IPS-18c (cell line): ENCODE data around the gene MSH5.
"Not testable (repeated sequence)": the region's sequence is repeated elsewhere in the genome, so short reads cannot be mapped to it uniquely, and the experiment has no call there.

ENCODE experiments used
- H3K4me3 ChIP-seq: 2 replicates; pipeline ENCODE4 v1.7.0; 2013; ENCODE audit warnings: low read depth, mild to moderate bottlenecking, low read length, moderate library complexity; ENCODE audit not compliant: insufficient read depth
- H3K9me3 ChIP-seq: one replicate; pipeline ENCODE4 v1.6.1; 2013; ENCODE audit warnings: mild to moderate bottlenecking, low read length, moderate library complexity; ENCODE audit not compliant: control insufficient read depth, insufficient read depth

Gene MSH5

DNA sequence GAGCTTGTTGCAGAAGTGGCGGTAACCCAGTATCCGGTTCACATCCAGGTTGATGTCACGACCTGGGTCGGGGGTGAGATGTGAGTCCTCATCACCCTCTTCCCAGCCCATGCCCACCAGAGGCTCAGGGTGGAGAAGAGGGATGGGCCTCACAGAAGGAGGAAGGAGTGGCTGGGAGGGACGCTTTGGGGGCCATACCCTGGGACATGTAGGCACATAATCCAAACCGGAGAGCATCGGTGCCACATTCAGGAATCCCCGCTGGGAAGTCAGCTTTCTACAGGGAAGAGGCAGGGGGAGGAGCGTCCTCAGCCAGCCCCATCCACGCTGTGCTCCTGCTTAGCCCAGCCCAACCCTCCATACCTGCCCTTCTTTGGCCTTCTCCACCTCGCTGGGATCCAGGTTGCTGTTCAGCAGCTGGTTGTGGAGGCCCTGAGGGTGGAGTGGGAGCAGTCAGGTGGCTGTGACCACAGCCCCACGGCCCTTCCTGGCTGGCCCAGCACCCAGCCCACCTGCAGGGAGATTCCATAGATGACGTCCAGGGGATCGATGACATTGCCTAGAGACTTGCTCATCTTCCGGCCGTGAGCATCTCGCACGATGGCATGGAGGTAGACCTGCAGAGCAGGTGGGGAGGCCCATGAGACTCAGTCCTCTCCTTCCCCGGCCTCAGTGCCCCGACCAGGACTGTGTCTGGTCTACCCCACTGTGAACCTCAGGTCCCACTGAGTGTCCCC is 40.9 kb downstream of the MSH5 start:
- Histone ChIP-seq H3K9me3 (no peaks in the 10 kb centered on the region), H3K4me3 (no peak overlapping the region)

- no peaks in the 10 kb centered on the region for H3K9me3 ChIP-seq
- no peak overlapping the region for H3K4me3 ChIP-seq
These were observed 41.7 kb downstream of the MSH5 start for GRCh38 chr6:31781244-31782125.

DNA sequence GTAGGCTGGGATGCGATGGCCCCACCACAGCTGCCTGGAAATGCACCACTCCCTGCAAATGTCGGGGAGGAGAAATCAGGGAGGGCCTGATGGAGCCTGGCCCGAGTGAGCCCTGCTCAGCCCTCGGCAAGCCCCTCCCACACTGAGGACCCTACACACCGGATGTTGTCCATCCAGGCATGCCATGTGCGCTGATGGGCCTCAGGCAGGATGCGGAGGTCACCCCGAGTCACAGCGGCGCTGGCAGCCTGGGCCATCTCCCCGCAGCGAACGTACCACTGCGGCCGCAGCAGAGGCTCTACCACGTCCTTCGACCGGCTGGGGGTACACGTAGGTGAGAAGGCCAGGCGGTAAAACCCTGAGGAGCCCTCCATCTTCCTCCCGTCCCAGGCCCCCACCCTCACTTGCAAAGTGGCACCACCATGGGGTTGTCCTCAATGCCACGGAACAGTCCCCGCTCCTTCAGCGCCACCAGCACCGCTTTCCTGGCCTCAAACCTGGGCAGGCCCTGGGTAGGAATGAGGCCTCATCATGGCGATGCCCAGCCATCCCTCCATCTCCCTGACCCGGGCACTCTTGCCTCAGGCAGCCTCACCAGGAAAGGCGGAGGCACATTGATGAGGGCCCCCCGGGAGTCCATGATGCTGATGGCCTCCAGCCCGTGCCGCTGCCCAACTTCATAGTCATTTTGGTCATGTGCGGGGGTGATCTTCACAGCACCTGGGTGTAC is 42.5 kb downstream of the MSH5 start:
- no peak overlapping the region for H3K4me3 ChIP-seq
- H3K9me3 ChIP-seq: no peaks in the 10 kb centered on the region

DNA sequence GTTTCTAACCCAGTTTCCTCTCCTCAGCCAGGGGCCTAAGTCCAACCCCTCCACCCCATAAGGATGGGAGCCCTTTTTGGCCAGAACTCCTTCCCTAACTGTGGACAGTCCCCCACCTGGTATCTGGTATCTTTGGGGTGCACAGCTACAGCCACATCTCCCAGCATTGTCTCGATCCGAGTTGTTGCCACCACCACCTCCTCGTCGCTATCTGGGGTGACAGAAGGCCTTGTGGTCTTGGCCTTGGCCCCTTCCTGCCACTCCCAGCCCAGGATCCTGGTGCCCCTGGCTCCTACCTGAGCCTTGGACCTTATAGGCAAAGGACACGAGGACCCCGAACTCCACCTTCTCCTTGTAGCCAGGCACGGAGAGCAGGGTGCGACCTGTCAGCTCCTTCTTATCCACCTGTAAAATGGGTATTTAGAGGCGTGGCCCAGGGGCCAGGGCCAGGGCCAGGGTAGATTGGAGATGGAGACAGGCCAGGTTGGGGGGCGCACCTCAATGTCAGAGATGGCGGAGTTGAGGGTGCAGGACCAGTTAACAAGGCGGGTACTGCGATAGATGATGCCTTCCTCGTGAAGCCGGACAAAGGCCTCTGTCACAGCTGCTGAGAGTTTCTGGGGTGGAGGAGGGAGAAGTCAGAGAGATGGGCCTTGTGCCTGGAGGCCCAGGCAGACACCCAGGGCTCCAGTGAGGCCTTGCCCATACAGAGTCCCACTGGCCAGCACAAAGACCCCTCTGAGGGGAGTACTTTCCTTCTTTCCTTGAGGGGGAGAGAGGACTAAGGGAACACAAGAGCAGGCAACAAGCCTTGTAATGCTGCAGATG is 44.5 kb downstream of the MSH5 start:
- H3K4me3 ChIP-seq: no peak overlapping the region
- H3K9me3 ChIP-seq: no peaks in the 10 kb centered on the region

GRCh38 chr6:31785475-31785874 is 45.7 kb downstream of the MSH5 start:
- no peaks in the 10 kb centered on the region for H3K9me3 ChIP-seq
- H3K4me3 ChIP-seq: no peak overlapping the region

- H3K4me3 ChIP-seq: no peak overlapping the region
- no peaks in the 10 kb centered on the region for H3K9me3 ChIP-seq
These were observed 51.7 kb downstream of the MSH5 start for GRCh38 chr6:31791324-31792089.

GRCh38 chr6:31792090-31792374 is 52.2 kb downstream of the MSH5 start:
- no peaks in the 10 kb centered on the region for H3K9me3 ChIP-seq
- no peak overlapping the region for H3K4me3 ChIP-seq

GRCh38 chr6:31792761-31793171 is 53.0 kb downstream of the MSH5 start:
- H3K4me3 ChIP-seq: no peak overlapping the region
- no peaks in the 10 kb centered on the region for H3K9me3 ChIP-seq

DNA sequence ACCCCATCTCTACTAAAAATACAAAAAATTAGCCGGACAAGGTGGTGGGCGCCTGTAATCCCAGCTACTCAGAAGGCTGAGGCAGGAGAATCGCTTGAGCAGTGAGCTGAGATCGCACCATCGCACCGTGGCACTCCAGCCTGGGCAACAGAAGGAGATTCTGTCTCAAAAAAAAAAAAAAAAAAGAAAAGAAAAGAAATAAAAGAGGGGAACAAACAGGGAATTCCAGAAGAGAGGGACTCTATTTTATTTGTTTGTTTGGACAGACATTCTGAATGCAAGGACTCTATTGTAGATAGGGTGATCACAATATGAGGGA is 54.1 kb downstream of the MSH5 start:
- H3K9me3 ChIP-seq, H3K4me3 ChIP-seq: not testable (repeated sequence)

DNA sequence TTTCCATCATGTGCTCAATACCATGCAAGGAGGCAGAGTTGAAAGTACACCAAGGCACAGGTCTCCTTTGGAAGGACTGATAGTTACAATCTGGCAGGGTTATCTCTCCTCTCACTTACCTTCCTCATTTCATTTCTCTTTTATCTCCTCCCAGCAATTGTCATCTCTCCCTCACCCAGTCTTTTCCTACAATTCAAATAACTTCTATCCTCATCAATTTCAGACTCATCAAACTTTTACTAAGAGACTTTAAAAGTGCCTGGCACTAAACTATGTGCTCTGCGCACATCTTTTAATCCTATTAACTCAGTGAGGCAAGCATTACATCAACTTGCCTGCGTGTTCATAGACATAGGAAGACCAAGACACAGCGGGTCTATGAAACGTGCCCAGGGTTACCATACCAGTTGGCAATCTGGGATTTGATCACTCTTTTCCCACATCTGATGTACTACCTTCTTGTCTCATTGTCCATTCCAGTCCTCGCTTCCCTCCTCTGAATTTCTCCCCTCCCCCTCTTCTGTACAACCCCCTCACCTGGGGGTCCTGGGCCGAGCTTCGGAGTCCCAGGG is 54.6 kb downstream of the MSH5 start:
- Histone ChIP-seq H3K4me3 (peak overlapping the region; percentile 93), H3K9me3 (no peaks in the 10 kb centered on the region)

DNA sequence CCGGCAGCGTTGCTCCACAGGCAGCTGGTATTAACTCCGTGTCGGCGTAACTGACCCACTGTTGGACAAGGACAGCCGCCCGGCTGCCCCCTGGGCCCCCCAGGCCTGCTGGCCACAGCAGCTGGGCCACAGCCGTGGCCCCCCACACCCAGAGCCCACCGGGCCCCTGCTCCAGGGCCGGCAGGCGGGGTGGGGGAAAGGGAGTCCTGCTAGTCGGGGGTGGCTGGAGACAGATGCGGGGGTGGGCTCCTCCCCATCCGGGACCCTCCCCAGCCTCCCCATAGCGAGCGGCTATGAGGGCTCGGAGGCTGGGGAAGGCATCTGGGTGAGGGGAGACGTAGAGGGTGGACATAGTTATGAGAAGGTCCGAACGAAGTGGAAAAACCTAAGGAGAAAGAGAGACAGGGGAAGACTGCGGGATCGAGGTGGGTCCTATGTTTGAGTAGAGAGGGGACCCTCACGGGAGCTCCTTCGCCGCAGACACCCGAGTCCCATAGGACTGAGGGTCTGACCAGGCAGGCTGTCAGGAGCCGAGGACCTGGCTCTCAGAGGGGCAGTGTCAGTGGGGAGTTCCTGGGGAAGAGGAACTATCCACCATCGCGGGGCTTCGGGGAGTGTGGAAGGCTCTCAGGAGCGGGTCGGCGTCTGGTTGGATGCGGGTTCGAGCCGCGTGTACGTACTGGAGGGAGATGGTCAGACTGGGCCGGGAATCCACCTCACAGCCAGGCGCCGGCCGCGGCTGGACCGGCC is 55.2 kb downstream of the MSH5 start:
- Histone ChIP-seq H3K9me3 (no peaks in the 10 kb centered on the region), H3K4me3 (peak overlapping the region; percentile 93)

- no peaks in the 10 kb centered on the region for H3K9me3 ChIP-seq
- H3K4me3 ChIP-seq: peak within 1 kb of the TSS; percentile 93
These were observed 56.0 kb downstream of the MSH5 start, which contains the start of gene VARS1 for GRCh38 chr6:31795616-31796298. TSS of gene VARS1 (minus strand) at chr6:31795752. CDS start at chr6:31795217, 535 bp downstream.

DNA sequence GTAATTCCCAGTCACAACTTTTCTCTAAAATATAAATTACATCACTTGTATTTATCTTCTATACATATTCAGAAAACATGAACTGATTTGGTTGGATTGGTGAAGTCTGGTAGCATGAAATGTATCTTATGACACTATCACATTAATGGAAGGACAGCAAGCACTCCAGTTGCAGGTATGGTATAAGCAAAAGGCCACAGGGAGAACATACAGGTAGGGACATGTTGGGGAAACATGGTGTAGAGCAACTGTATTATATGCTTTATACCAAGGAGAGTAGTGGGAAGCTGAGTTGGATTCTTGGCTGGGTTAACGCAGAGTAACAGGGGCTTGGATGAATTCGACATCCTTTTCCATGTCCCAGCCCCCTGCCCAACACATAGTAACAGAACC is 57.2 kb downstream of the MSH5 start:
- no peaks in the 10 kb centered on the region for H3K9me3 ChIP-seq
- no peak overlapping the region for H3K4me3 ChIP-seq

- no peak overlapping the region for H3K4me3 ChIP-seq
These were observed 57.8 kb downstream of the MSH5 start for GRCh38 chr6:31797588-31797987.

GRCh38 chr6:31799781-31800180 is 60.0 kb downstream of the MSH5 start:
- Histone ChIP-seq H3K4me3 (no peak overlapping the region), H3K9me3 (no peaks in the 10 kb centered on the region)

More at GRCh38 chr6:31797588-31797987, 57.8 kb downstream of the MSH5 start:
- H3K9me3 ChIP-seq: no peaks in the 10 kb centered on the region
